ENCODE results near the gene BAZ1A. TPM values are rescaled to one million over a fixed set of nuclear protein-coding genes. Genes with fewer than 3 reads are reported as not detected.

Gene BAZ1A
- total RNA-seq, 1 experiment from 2014 or later: 17.8 TPM

GRCh38 chr14:34826661-34827060, 48.5 kb downstream of the BAZ1A start:
- H3K27me3 Mint-ChIP-seq (ENCODE audit: low read depth): no peaks in the 10 kb centered on the region
- H3K36me3 Mint-ChIP-seq (ENCODE audit: insufficient read depth in 1 of 3, low read depth in 3 of 3): peaks cover 5 to 19% (median 6%) of the 10 kb centered on the region in 3 experiments; a peak in 4 of 7 replicates
- no peak overlapping the region for H3T11ph ChIP-seq (ENCODE audit: low read length)
- no peak overlapping the region for H4K91ac ChIP-seq (ENCODE audit: insufficient read length, low read depth, low read length)
- no peak for DNase-seq
- no peaks in the 10 kb centered on the region for H3K4me1 ChIP-seq (ENCODE audit: insufficient read depth, low read length)
- no peak overlapping the region for H2BK120ac ChIP-seq (ENCODE audit: low read depth, low read length, poor library complexity, severe bottlenecking)
- no peak overlapping the region for H3K9ac ChIP-seq (ENCODE audit: extremely low read depth, insufficient read length, low read length)
- no peak for TF ChIP-seq CTCF (conservative IDR thresholded peaks at IDR 0.05)
- H3K27ac ChIP-seq (ENCODE audit: insufficient read length, low read depth, low read length): no peak overlapping the region
- H3K56ac ChIP-seq (ENCODE audit: insufficient read length, low read depth, low read length): no peak overlapping the region
- no peak overlapping the region for H4K5ac ChIP-seq (ENCODE audit: insufficient read length, low read depth, low read length)
- H3K23me2 ChIP-seq (ENCODE audit: insufficient read length, low read depth, low read length, poor library complexity, severe bottlenecking): no peaks in the 10 kb centered on the region
- H3K4me1 Mint-ChIP-seq: peaks cover 0 to 2% of the 10 kb centered on the region in 2 experiments; a peak in 1 of 4 replicates
- no peak overlapping the region for H2BK15ac ChIP-seq (ENCODE audit: low read depth, low read length)
- no peak overlapping the region for H3K27ac Mint-ChIP-seq
- H3K23ac ChIP-seq (ENCODE audit: insufficient read length, low read depth, low read length): no peak overlapping the region
- no peak overlapping the region for H2AK5ac ChIP-seq (ENCODE audit: insufficient read length, low read length)
- H3K79me1 ChIP-seq (ENCODE audit: insufficient read depth, low read depth, low read length, poor library complexity, severe bottlenecking): no peaks in the 10 kb centered on the region
- no peak overlapping the region for H3K4me2 ChIP-seq (ENCODE audit: insufficient read depth, insufficient read length, low read length)
- no peak overlapping the region for H2BK20ac ChIP-seq (ENCODE audit: low read depth, low read length, poor library complexity, severe bottlenecking)
- no peak overlapping the region for H2BK12ac ChIP-seq (ENCODE audit: insufficient read length, low read depth, low read length)
- H4K20me1 ChIP-seq (ENCODE audit: control insufficient read depth, insufficient read depth, insufficient read length): no peaks in the 10 kb centered on the region
- no peaks in the 10 kb centered on the region; a peak in 1 of 5 replicates for H3K9me3 Mint-ChIP-seq
- no peak overlapping the region for H2AFZ ChIP-seq (ENCODE audit: low read length)
- H3K14ac ChIP-seq (ENCODE audit: insufficient read depth, low read length): no peak overlapping the region
- H3K18ac ChIP-seq (ENCODE audit: insufficient read length, low read depth, low read length): no peak overlapping the region
- H3K27me3 ChIP-seq (ENCODE audit: insufficient read depth, low read length): no peaks in the 10 kb centered on the region
- H4K8ac ChIP-seq (replicated peaks; ENCODE audit: insufficient read length, low read depth, low read length): no peak overlapping the region
- no peaks in the 10 kb centered on the region for H3K9me3 ChIP-seq (ENCODE audit: control insufficient read depth, low read depth, low read length)
- no peak overlapping the region for H2BK5ac ChIP-seq (ENCODE audit: insufficient read length, low read length)
- H3K4me3 Mint-ChIP-seq: no peak overlapping the region
- H3K79me2 ChIP-seq (ENCODE audit: insufficient read depth, low read length): no peaks in the 10 kb centered on the region
- no peak overlapping the region for H3K4ac ChIP-seq (ENCODE audit: low read depth, low read length)
- no CpG with 5 or more reads among the region's 2 CpGs for WGBS (ENCODE audit: extremely low coverage, insufficient read length, low lambda C conversion rate)
